SU-DHL-6 (cell line): ENCODE data around the gene RAB10.
"Not testable (repeated sequence)": the region's sequence is repeated elsewhere in the genome, so short reads cannot be mapped to it uniquely, and the experiment has no call there.

Experiments used
- H2AFZ ChIP-seq: fragments of 200-600 bp; sonication (generic); 2 replicates; pipeline ENCODE4 v1.6.1; 2014; ENCODE audit warnings: low read depth, mild to moderate bottlenecking, moderate library complexity, mixed read lengths, antibody characterized with exemption, low read length; ENCODE audit not compliant: severe bottlenecking
- H3F3A ChIP-seq: fragments of 200-600 bp; shearing (Covaris generic); 2 replicates; pipeline ENCODE4 v1.6.0; 2016; ENCODE audit warnings: antibody characterized with exemption, mild to moderate bottlenecking; ENCODE audit not compliant: insufficient read depth
- H3K27ac ChIP-seq: fragments of 200-600 bp; sonication (generic); 2 replicates; pipeline ENCODE4 v1.5.1; 2016; ENCODE audit warnings: low read depth, mild to moderate bottlenecking, low read length, moderate library complexity, mixed read lengths
- H3K27me3 ChIP-seq: fragments of 200-600 bp; sonication (generic), shearing (Covaris generic); 2 replicates; pipeline ENCODE4 v1.6.0; 2014; ENCODE audit warnings: mild to moderate bottlenecking, low read length
- H3K36me3 ChIP-seq: fragments of 200-600 bp; sonication (generic); 2 replicates; pipeline ENCODE4 v1.6.1; 2014; ENCODE audit warnings: mild to moderate bottlenecking, low read length, mixed read lengths
- H3K4me2 ChIP-seq: fragments of 300-600, 200-600 bp; shearing (Covaris generic), sonication (generic); 2 replicates; pipeline ENCODE4 v1.6.0; 2014; ENCODE audit warnings: low read length, low read depth, mild to moderate bottlenecking; ENCODE audit not compliant: poor library complexity, severe bottlenecking
- H3K4me3 ChIP-seq: fragments of 200-600 bp; sonication (generic); 2 replicates; pipeline ENCODE4 v1.5.1; 2014; ENCODE audit warnings: antibody characterized with exemption, low read length, mild to moderate bottlenecking, mixed read lengths; ENCODE audit not compliant: insufficient read depth, poor library complexity, severe bottlenecking
- H3K79me2 ChIP-seq: fragments of 200-600 bp; sonication (generic); 2 replicates; pipeline ENCODE4 v1.6.1; 2014; ENCODE audit warnings: mild to moderate bottlenecking, low read length, moderate library complexity; ENCODE audit not compliant: insufficient read depth
- H3K9ac ChIP-seq: fragments of 200-600 bp; sonication (generic); 2 replicates; pipeline ENCODE4 v1.7.0; 2014; ENCODE audit warnings: mild to moderate bottlenecking, low read length
- H3K9me2 ChIP-seq: fragments of 200-600 bp; sonication (generic); replicated peaks from 2 replicates; pipeline ENCODE4 v1.6.1; 2014; ENCODE audit warnings: low read length; ENCODE audit not compliant: insufficient read depth
- H3K9me3 ChIP-seq: fragments of 200-600 bp; sonication (generic); 2 replicates; pipeline ENCODE4 v1.6.1; 2014; ENCODE audit warnings: low read length, mixed read lengths; ENCODE audit not compliant: insufficient read depth
- H4K20me1 ChIP-seq: fragments of 200-600 bp; sonication (generic); 2 replicates; pipeline ENCODE4 v1.6.1; 2014; ENCODE audit warnings: low read depth, mild to moderate bottlenecking, antibody characterized with exemption, low read length, moderate library complexity, mixed read lengths
- CTCF ChIP-seq: fragments of 200-600 bp; sonication (generic); IDR thresholded peaks from one replicate; pipeline ENCODE4 v1.5.1; 2017; ENCODE audit warnings: antibody characterized with exemption, mild to moderate bottlenecking, low read length, moderate library complexity; ENCODE audit not compliant: insufficient read depth, poor library complexity, severe bottlenecking
- EZH2phosphoT487 ChIP-seq: fragments of 200-600 bp; sonication (generic), shearing (Covaris generic); conservative IDR thresholded peaks from 2 replicates; pipeline ENCODE4 v1.6.1; 2018; ENCODE audit warnings: mild to moderate bottlenecking, antibody characterized with exemption, low read length, moderate library complexity, mixed read lengths

RAB10 gene

GRCh38 chr2:26086779-26087178 is 52.9 kb downstream of the RAB10 start:
- peaks cover 4% of the 10 kb centered on the region; the same call in 1 of the 2 replicates for H3F3A ChIP-seq
- H3K4me3 ChIP-seq: no peak overlapping the region
- no peak overlapping the region for H3K9ac ChIP-seq
- H4K20me1 ChIP-seq: peaks cover 5% of the 10 kb centered on the region; the same call in 1 of the 2 replicates
- H3K36me3 ChIP-seq: peaks cover 9% of the 10 kb centered on the region; the same call in 1 of the 2 replicates
- no peaks in the 10 kb centered on the region for H3K27me3 ChIP-seq
- peaks cover 86% of the 10 kb centered on the region for H3K79me2 ChIP-seq
- H3K27ac ChIP-seq: no peak overlapping the region
- TF ChIP-seq CTCF: no peak
- TF ChIP-seq EZH2phosphoT487: no peak
- no peak overlapping the region for H2AFZ ChIP-seq
- H3K4me2 ChIP-seq: no peak overlapping the region
- H3K9me3 ChIP-seq: no peaks in the 10 kb centered on the region
- no peaks in the 10 kb centered on the region for H3K9me2 ChIP-seq

- Histone ChIP-seq H3K9ac (no peak overlapping the region), H3K79me2 (peaks cover 88% of the 10 kb centered on the region), H3K27me3 (no peaks in the 10 kb centered on the region), H2AFZ (no peak overlapping the region), H3K27ac (no peak overlapping the region), H3K9me3 (no peaks in the 10 kb centered on the region), H3K36me3 (no peaks in the 10 kb centered on the region), H3K4me3 (no peak overlapping the region), H3F3A (peaks cover 4% of the 10 kb centered on the region; the same call in 1 of the 2 replicates), H4K20me1 (peaks cover 5% of the 10 kb centered on the region; the same call in 1 of the 2 replicates), H3K9me2 (no peaks in the 10 kb centered on the region), H3K4me2 (no peak overlapping the region)
- TF ChIP-seq CTCF (peak; percentile 31), EZH2phosphoT487 (no peak)
These were observed 54.3 kb downstream of the RAB10 start for GRCh38 chr2:26088038-26088643.

GRCh38 chr2:26088931-26089330 is 55.0 kb downstream of the RAB10 start:
- not testable (repeated sequence) for H3K9me3 ChIP-seq, H3K27ac ChIP-seq, H3K36me3 ChIP-seq, H4K20me1 ChIP-seq, H3F3A ChIP-seq, H2AFZ ChIP-seq, H3K9ac ChIP-seq, H3K9me2 ChIP-seq, H3K4me2 ChIP-seq, H3K27me3 ChIP-seq, H3K4me3 ChIP-seq
- H3K79me2 ChIP-seq: peaks cover 87% of the 10 kb centered on the region

GRCh38 chr2:26089337-26089736 is 55.5 kb downstream of the RAB10 start:
- H3K4me2 ChIP-seq: no peak overlapping the region
- H3K9me3 ChIP-seq: no peaks in the 10 kb centered on the region
- no peaks in the 10 kb centered on the region for H3K9me2 ChIP-seq
- TF ChIP-seq CTCF (no peak), EZH2phosphoT487 (no peak)
- H3K9ac ChIP-seq: no peak overlapping the region
- H3K36me3 ChIP-seq: no peaks in the 10 kb centered on the region
- H2AFZ ChIP-seq: no peak overlapping the region
- no peak overlapping the region for H3K4me3 ChIP-seq
- H3K27me3 ChIP-seq: no peaks in the 10 kb centered on the region
- H4K20me1 ChIP-seq: peaks cover 5% of the 10 kb centered on the region; the same call in 1 of the 2 replicates
- no peak overlapping the region for H3K27ac ChIP-seq
- peaks cover 4% of the 10 kb centered on the region; the same call in 1 of the 2 replicates for H3F3A ChIP-seq
- peaks cover 86% of the 10 kb centered on the region for H3K79me2 ChIP-seq
